GM19193 (cell line): ENCODE data around the gene PSMA3.

ENCODE experiments used
- POLR2A ChIP-seq: IDR thresholded peaks from 4 replicates; pipeline ENCODE4 v1.6.1; 2011; ENCODE audit not compliant: insufficient read depth, insufficient read length; ENCODE audit errors: extremely low read depth

PSMA3 gene

GRCh38 chr14:58313699-58314098, 69.1 kb downstream of the PSMA3 start:
- TF ChIP-seq POLR2A: no peak

GRCh38 chr14:58315606-58316005, 71.0 kb downstream of the PSMA3 start:
- TF ChIP-seq POLR2A: no peak
